ENCODE measurements around the gene SAMD13. TPM values are rescaled to one million over a fixed set of nuclear protein-coding genes. Genes with fewer than 3 reads are reported as not detected.
"Not testable (repeated sequence)": the region's sequence is repeated elsewhere in the genome, so short reads cannot be mapped to it uniquely, and the experiment has no call there.

SAMD13 gene
- total RNA-seq, 1 donor from 2014 or later, result 0.63 TPM

GRCh38 chr1:84282780-84283333 is 18.7 kb upstream of the SAMD13 start:
- no peak overlapping the region for H3K4me3 ChIP-seq (ENCODE audit: low read depth, low read length)
- TF ChIP-seq CTCF (conservative IDR thresholded peaks at IDR 0.05; ENCODE audit: low read depth, low read length), result no peak
- no peak for DNase-seq (ENCODE audit: low read depth)

DNA sequence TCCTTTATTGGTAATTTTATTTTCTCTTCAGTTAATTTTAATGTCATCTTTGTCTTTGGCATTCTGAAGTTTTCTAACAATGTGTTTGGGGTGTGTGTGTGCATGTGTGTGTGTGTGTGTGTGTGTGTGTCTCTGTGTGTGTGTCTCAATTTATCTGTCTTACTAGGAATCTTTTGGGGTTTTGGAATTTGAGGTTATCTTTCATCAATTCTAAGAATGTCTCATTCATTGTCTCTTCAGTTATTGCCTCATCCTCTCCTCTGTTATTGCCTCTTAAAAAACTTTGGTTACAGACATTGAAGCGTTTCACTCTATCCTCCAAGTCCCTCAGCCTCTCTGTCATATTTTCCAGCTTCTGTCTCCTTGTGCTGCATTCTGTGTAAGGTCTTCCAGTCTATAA is 18.1 kb upstream of the SAMD13 start:
- no peak for TF ChIP-seq CTCF (conservative IDR thresholded peaks at IDR 0.05; ENCODE audit: low read depth, low read length)
- H3K4me3 ChIP-seq (ENCODE audit: low read depth, low read length), result no peak overlapping the region
- no peak for DNase-seq (ENCODE audit: low read depth)

GRCh38 chr1:84286071-84286470 is 15.4 kb upstream of the SAMD13 start:
- H3K4me3 ChIP-seq (ENCODE audit: low read depth, low read length), result no peak overlapping the region
- no peak for TF ChIP-seq CTCF (conservative IDR thresholded peaks at IDR 0.05; ENCODE audit: low read depth, low read length)
- no peak for DNase-seq (ENCODE audit: low read depth)

GRCh38 chr1:84287389-84287788 is 14.1 kb upstream of the SAMD13 start:
- DNase-seq (ENCODE audit: low read depth); H3K4me3 ChIP-seq (ENCODE audit: low read depth, low read length): not testable (repeated sequence)

- TF ChIP-seq CTCF (conservative IDR thresholded peaks at IDR 0.05; ENCODE audit: low read depth, low read length), result no peak
- no peak for DNase-seq (ENCODE audit: low read depth)
- H3K4me3 ChIP-seq (ENCODE audit: low read depth, low read length), result no peak overlapping the region
These were observed 12.2 kb upstream of the SAMD13 start for GRCh38 chr1:84289169-84289785.

DNA sequence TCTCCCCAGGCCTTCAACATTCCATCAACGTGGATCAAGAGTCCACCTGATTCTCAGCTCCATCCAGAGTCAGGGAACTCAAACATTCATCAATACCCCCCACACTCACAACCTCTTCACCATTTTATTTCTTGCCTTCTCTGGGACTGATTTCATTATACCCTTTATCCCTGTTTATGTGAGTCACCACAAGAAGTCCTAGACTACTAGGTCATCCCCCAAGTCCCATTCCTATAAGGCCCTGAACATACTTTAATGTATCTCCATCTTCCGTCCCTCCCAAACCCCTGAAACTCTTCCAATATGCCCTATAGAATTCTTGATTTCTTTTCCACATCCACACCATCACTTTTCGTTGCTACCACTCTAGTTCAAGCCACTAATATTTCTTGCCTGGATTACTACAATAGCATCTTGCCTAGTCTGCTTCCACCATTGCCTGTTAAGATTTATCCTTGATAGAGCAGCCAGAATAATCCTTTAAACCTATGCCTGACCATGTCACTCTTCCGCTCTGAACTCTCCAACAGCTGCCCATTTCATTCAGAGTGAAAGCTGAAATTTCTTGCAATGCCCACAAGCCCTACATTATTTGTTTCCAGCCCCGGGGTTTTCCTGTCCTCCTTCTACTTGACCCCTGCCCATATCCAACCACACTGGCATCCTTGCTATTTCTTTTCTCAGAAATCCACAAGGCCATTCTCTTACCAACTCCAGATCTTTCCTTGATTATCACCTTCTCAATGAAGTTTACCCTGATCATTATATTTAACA is 9.4 kb upstream of the SAMD13 start:
- H3K4me3 ChIP-seq (ENCODE audit: low read depth, low read length), result no peak overlapping the region
- no peak for DNase-seq (ENCODE audit: low read depth)
- TF ChIP-seq CTCF (conservative IDR thresholded peaks at IDR 0.05; ENCODE audit: low read depth, low read length), result no peak

DNA sequence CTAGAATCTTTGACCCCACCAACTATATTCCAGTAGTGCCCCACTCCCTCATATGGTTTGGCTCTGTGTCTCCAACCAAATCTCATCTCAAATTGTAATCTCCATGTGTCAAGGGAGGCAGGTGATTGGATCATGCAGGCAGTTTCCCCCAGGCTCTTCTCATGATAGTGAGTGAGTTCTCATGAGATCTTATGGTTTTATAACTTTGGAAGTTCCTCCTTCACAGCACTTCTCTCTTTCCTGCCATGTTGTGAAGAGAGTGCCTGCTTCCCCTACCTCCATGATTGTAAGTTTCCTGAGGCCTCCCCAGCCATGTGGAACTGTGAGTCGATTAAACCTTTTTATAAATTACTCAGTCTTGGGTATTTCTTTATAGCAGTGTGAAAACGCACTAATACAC is 7.7 kb upstream of the SAMD13 start:
- H3K4me3 ChIP-seq (ENCODE audit: low read depth, low read length), result no peak overlapping the region
- DNase-seq (ENCODE audit: low read depth), result no peak
- TF ChIP-seq CTCF (conservative IDR thresholded peaks at IDR 0.05; ENCODE audit: low read depth, low read length), result no peak

Data from epithelial cell of proximal tubule (primary cell).